Calu3 (cell line): Measurements from ENCODE around the gene HDAC4. TPM values are rescaled to one million over a fixed set of nuclear protein-coding genes. Genes with fewer than 3 reads are reported as not detected.

Experiments
- BruUV-seq: library from RNA; stranded (reverse); fragments of 400-500 nt; replicated peaks from 2 replicates; lab custom pipeline; 2021; lab: Mats Ljungman, UMichigan
- CTCF ChIA-PET: fragments of 300-600 bp; sonication (Branson Sonifier 250); formaldehyde crosslinking; loops from one replicate; lab custom pipeline; 2022; ENCODE audit warnings: antibody characterized with exemption; lab: Charles Lee
- DNase-seq: peaks from one replicate; pipeline ENCODE4 v3.0.0; 2022
- H3K27ac Mint-ChIP-seq: one replicate; pipeline ENCODE4 v1.8.0; 2022; ENCODE audit warnings: mixed read lengths; ENCODE audit not compliant: unreplicated experiment
- H3K27me3 Mint-ChIP-seq: one replicate; pipeline ENCODE4 v1.8.0; 2022; ENCODE audit warnings: mixed read lengths; ENCODE audit not compliant: unreplicated experiment
- H3K36me3 Mint-ChIP-seq: one replicate; pipeline ENCODE4 v1.8.0; 2022; ENCODE audit warnings: mild to moderate bottlenecking, moderate library complexity, mixed read lengths; ENCODE audit not compliant: insufficient read depth, unreplicated experiment
- H3K4me1 Mint-ChIP-seq: one replicate; pipeline ENCODE4 v1.8.0; 2022; ENCODE audit warnings: mild to moderate bottlenecking, low read depth, mixed read lengths; ENCODE audit not compliant: unreplicated experiment
- H3K4me3 Mint-ChIP-seq: one replicate; pipeline ENCODE4 v1.8.0; 2022; ENCODE audit warnings: mild to moderate bottlenecking, low read depth, moderate library complexity, mixed read lengths; ENCODE audit not compliant: unreplicated experiment
- H3K9me3 Mint-ChIP-seq: one replicate; pipeline ENCODE4 v1.8.0; 2022; ENCODE audit warnings: low read depth, mixed read lengths; ENCODE audit not compliant: unreplicated experiment
- intact Hi-C: fragments of 100-400 bp; cut with micrococcal nuclease; formaldehyde crosslinking; loops from one replicate; pipeline ENCODE4 v1.10.0; 2022; ENCODE audit not compliant: unreplicated experiment
- total RNA-seq: library from RNA; stranded (reverse); gene quantifications from 2 replicates; pipeline ENCODE4 v1.2.3, GENCODE V29; 2022
- TF ChIP-seq, protein P1 (sequence below): fragments of 200-600 bp; IDR thresholded peaks from one replicate; pipeline ENCODE4 v1.8.0; 2022; ENCODE audit warnings: antibody characterized with exemption; ENCODE audit not compliant: unreplicated experiment

Gene HDAC4
- total RNA-seq, 1 experiment from 2014 or later = 39.6 TPM

DNA sequence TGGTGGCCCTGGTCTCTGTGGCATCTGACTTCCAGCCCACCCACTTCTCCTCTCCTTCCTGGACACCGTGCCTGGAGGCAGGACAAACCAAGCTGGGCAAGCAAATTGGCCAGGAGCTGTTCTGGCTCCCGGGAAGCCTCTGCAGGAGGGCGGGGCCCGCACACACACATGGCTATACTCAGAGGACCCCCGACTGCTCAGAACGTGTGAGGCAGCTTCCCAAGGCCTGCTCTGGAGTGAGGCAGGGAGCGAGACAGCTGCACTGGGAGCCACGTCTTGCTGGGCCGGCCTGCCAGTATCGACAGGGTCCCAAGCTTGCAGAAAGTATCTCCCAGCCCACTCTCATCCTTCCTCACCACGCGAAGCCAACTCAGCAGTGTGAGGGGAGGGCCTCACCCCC lies 295.6 kb downstream of the HDAC4 start:
- H3K36me3 Mint-ChIP-seq = peaks cover 6% of the 10 kb centered on the region
- no peak overlapping the region for H3K27ac Mint-ChIP-seq
- no peaks in the 10 kb centered on the region for H3K27me3 Mint-ChIP-seq
- H3K9me3 Mint-ChIP-seq = no peaks in the 10 kb centered on the region
- intact Hi-C loops = no loop called here
- no TSS peak for BruUV-seq
- TF ChIP-seq, protein P1, sequence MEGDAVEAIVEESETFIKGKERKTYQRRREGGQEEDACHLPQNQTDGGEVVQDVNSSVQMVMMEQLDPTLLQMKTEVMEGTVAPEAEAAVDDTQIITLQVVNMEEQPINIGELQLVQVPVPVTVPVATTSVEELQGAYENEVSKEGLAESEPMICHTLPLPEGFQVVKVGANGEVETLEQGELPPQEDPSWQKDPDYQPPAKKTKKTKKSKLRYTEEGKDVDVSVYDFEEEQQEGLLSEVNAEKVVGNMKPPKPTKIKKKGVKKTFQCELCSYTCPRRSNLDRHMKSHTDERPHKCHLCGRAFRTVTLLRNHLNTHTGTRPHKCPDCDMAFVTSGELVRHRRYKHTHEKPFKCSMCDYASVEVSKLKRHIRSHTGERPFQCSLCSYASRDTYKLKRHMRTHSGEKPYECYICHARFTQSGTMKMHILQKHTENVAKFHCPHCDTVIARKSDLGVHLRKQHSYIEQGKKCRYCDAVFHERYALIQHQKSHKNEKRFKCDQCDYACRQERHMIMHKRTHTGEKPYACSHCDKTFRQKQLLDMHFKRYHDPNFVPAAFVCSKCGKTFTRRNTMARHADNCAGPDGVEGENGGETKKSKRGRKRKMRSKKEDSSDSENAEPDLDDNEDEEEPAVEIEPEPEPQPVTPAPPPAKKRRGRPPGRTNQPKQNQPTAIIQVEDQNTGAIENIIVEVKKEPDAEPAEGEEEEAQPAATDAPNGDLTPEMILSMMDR = no peak
- H3K4me3 Mint-ChIP-seq = no peak overlapping the region
- DNase-seq = no peak
- CTCF ChIA-PET = no interaction called here
- H3K4me1 Mint-ChIP-seq = no peaks in the 10 kb centered on the region

DNA sequence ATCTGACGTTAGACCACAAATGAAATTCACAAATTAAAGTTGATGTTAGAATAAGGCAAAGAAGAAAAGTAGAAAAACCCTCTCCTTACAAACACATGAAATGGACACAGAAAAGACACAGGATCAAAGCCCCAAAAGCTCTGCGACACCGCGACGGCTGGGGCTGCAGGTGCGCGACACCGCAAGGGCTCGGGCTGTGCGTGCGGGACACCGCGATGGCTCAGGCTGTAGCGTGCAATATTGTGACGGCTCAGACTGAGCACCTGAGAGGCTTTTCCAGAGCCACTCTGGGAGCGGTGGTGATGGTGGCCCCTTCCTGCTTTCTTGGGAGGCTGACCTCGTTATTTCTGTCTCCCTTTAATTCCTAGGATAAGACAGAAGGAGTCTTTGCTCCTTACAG lies 296.0 kb downstream of the HDAC4 start:
- Mint-ChIP-seq H3K4me3 (no peak overlapping the region), H3K9me3 (no peaks in the 10 kb centered on the region), H3K36me3 (peaks cover 8% of the 10 kb centered on the region), H3K4me1 (no peaks in the 10 kb centered on the region), H3K27me3 (no peaks in the 10 kb centered on the region), H3K27ac (no peak overlapping the region)
- intact Hi-C loops = no loop called here
- no TSS peak for BruUV-seq
- no peak for DNase-seq
- CTCF ChIA-PET = no interaction called here
- TF ChIP-seq, protein P1 = no peak

DNA sequence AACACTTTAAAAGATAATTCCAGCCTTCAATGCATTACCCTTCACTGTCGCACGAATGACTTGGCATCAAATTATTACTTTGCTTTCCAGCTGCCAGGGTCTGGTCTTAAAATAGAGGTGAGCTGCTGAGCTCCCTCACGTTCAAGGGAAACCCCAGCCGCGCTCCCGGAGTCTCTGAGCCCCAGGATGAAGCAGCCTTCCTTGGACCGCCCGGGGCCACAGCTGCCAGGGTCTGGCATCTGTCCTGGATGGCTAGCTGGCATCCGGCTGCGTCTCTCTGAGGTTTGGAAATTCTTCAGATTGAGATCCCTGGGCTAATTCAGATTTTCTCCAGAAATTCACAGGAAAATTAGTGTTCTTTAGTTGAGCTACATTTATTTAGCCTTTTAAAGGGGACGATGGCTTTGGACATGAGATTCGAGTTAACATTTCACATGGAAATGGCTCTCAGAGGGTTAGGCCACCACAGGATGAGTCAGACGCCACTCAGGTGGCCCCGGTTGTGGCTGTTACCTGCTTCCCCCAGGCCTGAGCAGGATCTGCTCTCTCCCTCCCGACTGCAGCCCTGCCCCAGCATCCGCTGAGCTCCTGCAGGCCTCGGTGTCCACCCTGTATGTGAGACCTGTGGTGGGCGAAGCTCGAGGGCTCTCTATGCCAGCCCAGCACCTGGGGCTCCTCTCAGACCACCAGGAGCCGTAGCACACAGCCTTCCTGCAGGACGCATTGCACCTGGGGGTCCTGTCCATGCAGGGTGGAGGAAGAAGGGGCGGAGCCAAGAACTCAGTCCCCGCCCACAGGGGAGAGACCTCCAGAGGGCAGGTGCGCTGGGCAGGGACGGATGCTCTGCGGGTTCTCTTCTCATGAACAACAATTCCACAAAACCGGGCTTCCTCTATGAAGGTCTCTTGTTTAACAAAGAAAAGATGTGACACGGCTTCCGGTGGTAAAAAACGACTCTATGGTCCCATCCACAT lies 297.4 kb downstream of the HDAC4 start:
- H3K9me3 Mint-ChIP-seq = no peaks in the 10 kb centered on the region
- CTCF ChIA-PET = no interaction called here

GRCh38 chr2:239102266-239102665 lies 298.6 kb downstream of the HDAC4 start:
- peaks cover 8% of the 10 kb centered on the region for H3K36me3 Mint-ChIP-seq
- TF ChIP-seq, protein P1 = no peak
- intact Hi-C loops = no loop called here
- CTCF ChIA-PET = no interaction called here
- H3K27me3 Mint-ChIP-seq = no peaks in the 10 kb centered on the region
- BruUV-seq = no TSS peak
- DNase-seq = no peak
- no peak overlapping the region for H3K27ac Mint-ChIP-seq
- H3K4me3 Mint-ChIP-seq = no peak overlapping the region
- no peaks in the 10 kb centered on the region for H3K9me3 Mint-ChIP-seq
- H3K4me1 Mint-ChIP-seq = no peaks in the 10 kb centered on the region

More for the DNA sequence above, 297.4 kb downstream of the HDAC4 start:
- H3K27me3 Mint-ChIP-seq = no peaks in the 10 kb centered on the region
- intact Hi-C loops = no loop called here
- no peak overlapping the region for H3K27ac Mint-ChIP-seq
- BruUV-seq = no TSS peak
- H3K4me3 Mint-ChIP-seq = no peak overlapping the region
- peaks cover 8% of the 10 kb centered on the region for H3K36me3 Mint-ChIP-seq
- H3K4me1 Mint-ChIP-seq = no peaks in the 10 kb centered on the region
- DNase-seq = no peak
- TF ChIP-seq, protein P1 = no peak
